Astrocyte (in vitro differentiated cells and primary cell): ENCODE measurements around the gene VKORC1L1. TPM values are rescaled to one million over a fixed set of nuclear protein-coding genes. Genes with fewer than 3 reads are reported as not detected.
A peak's percentile ranks its signal among the peaks of the same experiment; 100 is the strongest.

Experiments used
- DNase-seq: peaks from one replicate; pipeline ENCODE4 v3.0.0-alpha.2; 2010; ENCODE audit warnings: low read depth
- FAIRE-seq: peaks from 2 replicates; lab custom pipeline; 2011; peaks lifted over from hg19 to GRCh38; lab: Jason Lieb, UNC
- H2AFZ ChIP-seq: 2 replicates; pipeline ENCODE4 v1.6.0; 2012; ENCODE audit warnings: low read depth, low read length, inconsistent platforms
- H3K27ac ChIP-seq: 2 replicates; pipeline ENCODE4 v1.5.1; 2011; ENCODE audit warnings: low read depth, low read length, inconsistent platforms
- H3K27me3 ChIP-seq: 2 replicates; pipeline ENCODE4 v1.6.0; 2011; ENCODE audit warnings: low read length, inconsistent platforms; ENCODE audit not compliant: insufficient read depth
- H3K36me3 ChIP-seq: 2 replicates; pipeline ENCODE4 v1.5.1; 2011; ENCODE audit warnings: low read length, inconsistent platforms; ENCODE audit not compliant: insufficient read depth
- H3K4me1 ChIP-seq: 2 replicates; pipeline ENCODE4 v1.5.1; 2011; ENCODE audit warnings: low read length, inconsistent platforms; ENCODE audit not compliant: insufficient read depth
- H3K4me2 ChIP-seq: 2 replicates; pipeline ENCODE4 v1.6.0; 2012; ENCODE audit warnings: low read length, inconsistent platforms
- H3K4me3 ChIP-seq: 2 replicates; pipeline ENCODE4 v1.5.1; 2011; ENCODE audit warnings: low read depth, mild to moderate bottlenecking, low read length, inconsistent platforms; ENCODE audit not compliant: insufficient read depth
- H3K79me2 ChIP-seq: 2 replicates; pipeline ENCODE4 v1.6.0; 2012; ENCODE audit warnings: mild to moderate bottlenecking, low read length, inconsistent platforms; ENCODE audit not compliant: insufficient read depth
- H3K9ac ChIP-seq: 2 replicates; pipeline ENCODE4 v1.6.0; 2012; ENCODE audit warnings: mild to moderate bottlenecking, low read length, inconsistent platforms
- H3K9me3 ChIP-seq: 2 replicates; pipeline ENCODE4 v1.5.1; 2012; ENCODE audit warnings: low read depth, mild to moderate bottlenecking, low read length, inconsistent platforms; ENCODE audit not compliant: insufficient read depth
- H4K20me1 ChIP-seq: 2 replicates; pipeline ENCODE4 v1.6.0; 2012; ENCODE audit warnings: low read length, inconsistent platforms; ENCODE audit not compliant: insufficient read depth
- H3K27ac Mint-ChIP-seq: one replicate; pipeline ENCODE4 v1.8.0; 2021; ENCODE audit warnings: mild to moderate bottlenecking, mixed read lengths; ENCODE audit not compliant: unreplicated experiment
- H3K27me3 Mint-ChIP-seq: one replicate; pipeline ENCODE4 v1.8.0; 2021; ENCODE audit warnings: low read depth, mixed read lengths; ENCODE audit not compliant: unreplicated experiment
- H3K36me3 Mint-ChIP-seq: one replicate; pipeline ENCODE4 v1.8.0; 2021; ENCODE audit warnings: low read depth, mixed read lengths; ENCODE audit not compliant: unreplicated experiment
- H3K4me1 Mint-ChIP-seq: one replicate; pipeline ENCODE4 v1.8.0; 2021; ENCODE audit warnings: low read depth, mixed read lengths; ENCODE audit not compliant: unreplicated experiment
- H3K4me3 Mint-ChIP-seq: one replicate; pipeline ENCODE4 v1.8.0; 2021; ENCODE audit warnings: mild to moderate bottlenecking, moderate library complexity, mixed read lengths; ENCODE audit not compliant: unreplicated experiment
- H3K9me3 Mint-ChIP-seq: one replicate; pipeline ENCODE4 v1.8.0; 2021; ENCODE audit warnings: mild to moderate bottlenecking, mixed read lengths; ENCODE audit not compliant: unreplicated experiment
- CTCF ChIP-seq: IDR thresholded peaks from 2 replicates; pipeline ENCODE4 v1.5.1; 2011; ENCODE audit warnings: low read depth, mild to moderate bottlenecking, inconsistent platforms, low read length, moderate library complexity; ENCODE audit not compliant: insufficient read depth
- EZH2 ChIP-seq: IDR thresholded peaks from 2 replicates; pipeline ENCODE4 v1.6.1; 2012; ENCODE audit warnings: mild to moderate bottlenecking, low read length, inconsistent platforms; ENCODE audit not compliant: insufficient read depth
- total RNA-seq: library from RNA; stranded (reverse); gene quantifications from 2 replicates; pipeline ENCODE4 v1.2.1, GENCODE V29; 2021

Gene VKORC1L1
- total RNA-seq, 1 donor from 2014 or later: 32.3 TPM

GRCh38 chr7:65980478-65981250 lies 107.8 kb downstream of the VKORC1L1 start:
- Mint-ChIP-seq H3K27ac (no peak overlapping the region), H3K9me3 (no peaks in the 10 kb centered on the region), H3K4me1 (peaks cover 2% of the 10 kb centered on the region), H3K4me3 (peak overlapping the region; percentile 77), H3K36me3 (peaks cover 7% of the 10 kb centered on the region), H3K27me3 (no peaks in the 10 kb centered on the region)
- Histone ChIP-seq H3K4me3 (peak overlapping the region; percentile 63), H3K9me3 (no peaks in the 10 kb centered on the region), H3K36me3 (no peaks in the 10 kb centered on the region), H3K9ac (peak overlapping the region; percentile 33), H3K79me2 (peaks cover 21% of the 10 kb centered on the region), H4K20me1 (peaks cover 7% of the 10 kb centered on the region), H3K4me2 (peak overlapping the region; percentile 78), H3K4me1 (peaks cover 7% of the 10 kb centered on the region), H2AFZ (no peak overlapping the region), H3K27me3 (no peaks in the 10 kb centered on the region), H3K27ac (no peak overlapping the region)
- no peak for TF ChIP-seq CTCF
- TF ChIP-seq EZH2: no peak
- DNase-seq: peak; percentile 9
- FAIRE-seq: no peak

GRCh38 chr7:65981965-65982792 lies 109.3 kb downstream of the VKORC1L1 start, which contains the start of gene GUSB:
GUSB (minus strand) TSS chr7:65982213; CDS start chr7:65982183, 30 bp downstream.
- Histone ChIP-seq H3K4me2 (peak within 1 kb of the TSS; percentile 78), H3K79me2 (peaks cover 21% of the 10 kb centered on the region), H2AFZ (peak within 1 kb of the TSS; percentile 85), H3K4me3 (peak within 1 kb of the TSS; percentile 63), H3K9ac (peak within 1 kb of the TSS; percentile 74), H3K27me3 (no peaks in the 10 kb centered on the region), H3K4me1 (peaks cover 7% of the 10 kb centered on the region), H3K36me3 (no peaks in the 10 kb centered on the region), H3K27ac (peak within 1 kb of the TSS; percentile 62), H4K20me1 (peaks cover 7% of the 10 kb centered on the region), H3K9me3 (no peaks in the 10 kb centered on the region)
- Mint-ChIP-seq H3K36me3 (peaks cover 7% of the 10 kb centered on the region), H3K4me3 (peak within 1 kb of the TSS; percentile 77), H3K9me3 (no peaks in the 10 kb centered on the region), H3K27me3 (no peaks in the 10 kb centered on the region), H3K27ac (no peak within 1 kb of the TSS), H3K4me1 (peaks cover 2% of the 10 kb centered on the region)
- DNase-seq (peak; percentile 71), FAIRE-seq (no peak)
- TF ChIP-seq EZH2: no peak
- TF ChIP-seq CTCF: no peak
